ENCODE data around the gene UBR4. TPM values are rescaled to one million over a fixed set of nuclear protein-coding genes. Genes with fewer than 3 reads are reported as not detected.

UBR4 gene
- total RNA-seq, 1 experiment from 2014 or later = 131 TPM

GRCh38 chr1:19029191-19030085 lies 180.6 kb downstream of the UBR4 start:
- peaks cover 3% of the 10 kb centered on the region for H4K20me1 ChIP-seq (ENCODE audit: control insufficient read depth, insufficient read depth, insufficient read length)
- no peak overlapping the region for H3K4me2 ChIP-seq (ENCODE audit: insufficient read depth, insufficient read length, low read length)
- Mint-ChIP-seq H3K27ac (no peak overlapping the region), H3K4me1 (peaks cover 6 to 10% of the 10 kb centered on the region in 2 experiments), H3K36me3 (ENCODE audit: insufficient read depth in 1 of 3, low read depth in 3 of 3) (no peaks in the 10 kb centered on the region; a peak in 1 of 7 replicates), H3K27me3 (ENCODE audit: low read depth) (peaks cover 3% of the 10 kb centered on the region; the same call in 1 of the 2 replicates), H3K9me3 (peaks cover 0 to 1% of the 10 kb centered on the region in 2 experiments; a peak in 2 of 5 replicates), H3K4me3 (no peak overlapping the region; a peak in 1 of 5 replicates)
- no peak overlapping the region for H3K14ac ChIP-seq (ENCODE audit: insufficient read depth, low read length)
- WGBS (ENCODE audit: extremely low coverage, insufficient read length, low lambda C conversion rate) = no CpG with 5 or more reads among the region's 21 CpGs
- H3K56ac ChIP-seq (ENCODE audit: insufficient read length, low read depth, low read length) = no peak overlapping the region
- H3K27me3 ChIP-seq (ENCODE audit: insufficient read depth, low read length) = no peaks in the 10 kb centered on the region
- no peaks in the 10 kb centered on the region for H3K23me2 ChIP-seq (ENCODE audit: insufficient read length, low read depth, low read length, poor library complexity, severe bottlenecking)
- no peak overlapping the region for H2BK5ac ChIP-seq (ENCODE audit: insufficient read length, low read length)
- H3K23ac ChIP-seq (ENCODE audit: insufficient read length, low read depth, low read length) = no peak overlapping the region
- no peak overlapping the region for H2BK12ac ChIP-seq (ENCODE audit: insufficient read length, low read depth, low read length)
- H3K4me1 ChIP-seq (ENCODE audit: insufficient read depth, low read length) = no peaks in the 10 kb centered on the region
- no peak overlapping the region for H2BK20ac ChIP-seq (ENCODE audit: low read depth, low read length, poor library complexity, severe bottlenecking)
- H2AFZ ChIP-seq (ENCODE audit: low read length) = no peak overlapping the region
- H2BK15ac ChIP-seq (ENCODE audit: low read depth, low read length) = no peak overlapping the region
- DNase-seq = no peak
- no peak overlapping the region for H3T11ph ChIP-seq (ENCODE audit: low read length)
- H4K8ac ChIP-seq (replicated peaks; ENCODE audit: insufficient read length, low read depth, low read length) = no peak overlapping the region
- H3K18ac ChIP-seq (ENCODE audit: insufficient read length, low read depth, low read length) = no peak overlapping the region
- no peak overlapping the region for H4K91ac ChIP-seq (ENCODE audit: insufficient read length, low read depth, low read length)
- H4K5ac ChIP-seq (ENCODE audit: insufficient read length, low read depth, low read length) = no peak overlapping the region
- no peak overlapping the region for H3K4ac ChIP-seq (ENCODE audit: low read depth, low read length)
- H3K9me3 ChIP-seq (ENCODE audit: control insufficient read depth, low read depth, low read length) = no peaks in the 10 kb centered on the region
- no peak overlapping the region for H2BK120ac ChIP-seq (ENCODE audit: low read depth, low read length, poor library complexity, severe bottlenecking)
- H2AK5ac ChIP-seq (ENCODE audit: insufficient read length, low read length) = no peak overlapping the region
- no peak overlapping the region for H3K9ac ChIP-seq (ENCODE audit: extremely low read depth, insufficient read length, low read length)
- no peaks in the 10 kb centered on the region for H3K79me1 ChIP-seq (ENCODE audit: insufficient read depth, low read depth, low read length, poor library complexity, severe bottlenecking)
- no peaks in the 10 kb centered on the region for H3K79me2 ChIP-seq (ENCODE audit: insufficient read depth, low read length)
- no peak for TF ChIP-seq CTCF (conservative IDR thresholded peaks at IDR 0.05)
- no peak overlapping the region for H3K27ac ChIP-seq (ENCODE audit: insufficient read length, low read depth, low read length)
